HG03354 (cell line): ENCODE measurements around the gene HENMT1.

Source experiments
- ATAC-seq: cut with Tn5 transposase; IDR thresholded peaks from one replicate; pipeline ENCODE4 v1.9.1; 2021; ENCODE audit warnings: mild to moderate bottlenecking; ENCODE audit not compliant: unreplicated experiment, poor library complexity, severe bottlenecking

HENMT1 gene

GRCh38 chr1:108636876-108637275 is 24.0 kb downstream of the HENMT1 start:
- ATAC-seq: no peak

DNA sequence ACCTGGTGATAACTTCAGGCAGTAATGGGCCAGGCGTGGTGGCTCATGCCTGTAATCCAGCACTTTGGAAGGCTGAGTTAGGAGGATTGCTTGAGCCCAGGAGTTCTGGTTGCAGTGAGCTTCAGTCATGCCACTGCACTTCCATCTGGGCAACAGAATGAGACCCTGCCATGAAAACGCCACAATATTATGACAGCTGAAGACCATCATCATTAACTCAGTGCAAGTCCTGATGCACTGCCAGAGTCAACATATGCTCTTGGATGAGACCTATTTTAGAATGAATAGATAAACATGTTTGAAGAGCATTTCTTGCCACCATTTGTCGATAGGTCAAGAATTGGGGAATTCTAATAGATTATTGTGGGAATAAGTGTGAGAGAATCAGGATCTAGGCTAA is 26.4 kb downstream of the HENMT1 start:
- ATAC-seq: no peak

DNA sequence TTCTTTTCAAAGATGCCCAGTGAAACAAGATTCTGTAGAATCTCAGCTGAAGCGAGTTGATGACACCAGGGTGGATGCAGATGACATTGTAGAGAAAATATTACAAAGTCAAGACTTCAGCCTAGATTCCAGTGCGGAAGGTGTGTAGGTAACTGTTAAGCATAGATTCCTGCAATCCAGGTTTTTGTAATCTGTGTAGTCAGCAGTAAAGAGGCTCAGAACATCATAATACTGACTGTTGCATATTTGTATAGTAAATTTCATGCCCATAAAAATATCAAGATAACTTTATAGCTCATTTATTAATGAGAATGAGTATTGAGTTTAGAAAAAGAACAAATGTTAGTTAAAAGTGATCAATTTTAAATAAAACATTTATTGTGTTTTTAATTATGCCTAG is 32.2 kb downstream of the HENMT1 start:
- ATAC-seq: no peak

DNA sequence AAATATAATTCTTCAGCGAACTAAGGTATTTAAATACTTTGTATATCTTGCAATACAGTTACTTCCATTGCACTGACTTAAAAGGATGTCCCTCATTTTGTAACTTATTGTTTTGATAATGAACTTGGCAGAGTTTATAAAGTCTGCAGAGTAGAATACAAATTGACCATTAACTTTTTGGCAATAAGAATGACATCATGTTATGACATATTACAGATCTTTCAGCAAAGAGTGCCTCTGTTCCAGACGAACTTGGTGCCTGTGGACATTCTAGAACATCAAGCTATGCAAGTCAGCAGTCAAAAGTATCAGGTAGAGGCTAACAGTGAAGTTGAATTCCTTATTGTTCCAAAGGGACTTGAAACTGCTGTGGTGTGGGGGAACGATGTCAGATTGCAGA is 32.9 kb downstream of the HENMT1 start:
- no peak for ATAC-seq

GRCh38 chr1:108627256-108627655 is 33.6 kb downstream of the HENMT1 start:
- ATAC-seq: no peak

DNA sequence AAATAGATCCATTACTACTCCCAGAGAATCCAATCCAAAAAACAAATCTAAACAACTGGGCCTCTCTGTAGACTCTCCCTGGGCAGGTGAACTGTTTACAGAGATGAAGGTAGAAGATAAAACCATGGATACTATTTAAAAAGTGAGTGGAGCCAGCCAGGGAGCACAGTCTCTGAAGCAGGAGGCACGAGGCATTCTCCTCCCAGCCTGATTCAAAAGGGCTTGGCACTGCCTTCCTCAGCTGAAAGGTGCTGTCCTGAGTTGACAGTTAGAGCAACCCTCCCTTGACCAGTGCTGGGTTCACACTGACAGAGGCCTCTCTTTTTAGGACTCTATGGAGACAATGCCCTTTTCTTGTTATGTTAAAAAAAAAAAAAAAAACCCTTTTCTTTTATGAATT is 36.8 kb downstream of the HENMT1 start:
- ATAC-seq: no peak

GRCh38 chr1:108617724-108618056 is 43.2 kb downstream of the HENMT1 start:
- ATAC-seq: no peak

- no peak for ATAC-seq
These were observed 43.7 kb downstream of the HENMT1 start for GRCh38 chr1:108617008-108617723.

DNA sequence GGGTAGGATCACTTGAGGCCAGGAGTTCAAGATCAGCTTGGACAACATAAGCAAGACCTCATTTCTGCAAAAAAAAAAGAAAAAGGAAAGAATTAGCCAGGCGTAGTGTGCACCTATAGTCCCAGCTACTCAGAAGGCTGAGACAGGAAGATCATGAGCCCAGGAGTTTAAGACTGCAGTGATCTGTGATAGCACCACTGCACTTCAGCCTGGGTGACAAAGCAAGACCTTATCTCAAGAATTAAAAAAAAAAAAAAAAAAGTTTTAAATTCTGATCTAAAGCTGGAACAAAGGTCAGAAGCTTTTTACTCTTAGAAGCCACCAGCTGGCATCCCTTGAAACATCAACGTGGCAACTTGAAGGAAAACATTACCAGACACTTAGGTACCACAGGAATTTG is 45.3 kb downstream of the HENMT1 start:
- no peak for ATAC-seq

DNA sequence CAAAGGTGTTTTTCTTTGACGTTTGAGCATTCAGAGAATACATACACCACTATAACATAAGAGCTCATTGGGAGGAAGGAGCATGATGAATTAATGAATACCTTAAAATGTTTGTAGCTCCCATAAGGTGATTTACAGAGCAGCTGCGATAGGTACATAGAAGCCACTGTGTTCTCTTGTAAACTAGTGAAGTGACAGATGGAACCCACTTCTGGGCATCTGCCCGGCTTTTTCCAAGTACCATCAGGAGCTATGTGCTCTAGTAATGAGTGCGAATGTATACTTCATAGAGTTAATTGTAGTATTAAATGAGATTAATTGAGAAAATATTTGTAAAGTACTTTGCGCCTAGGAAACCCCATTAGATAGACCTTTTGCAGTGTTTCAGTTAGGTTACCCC is 48.4 kb downstream of the HENMT1 start:
- ATAC-seq: no peak

- ATAC-seq: no peak
These were observed 48.9 kb downstream of the HENMT1 start for GRCh38 chr1:108611984-108612383.

GRCh38 chr1:108610073-108610472 is 50.8 kb downstream of the HENMT1 start:
- ATAC-seq: no peak

- no peak for ATAC-seq
These were observed 51.3 kb downstream of the HENMT1 start for GRCh38 chr1:108609483-108610049.

DNA sequence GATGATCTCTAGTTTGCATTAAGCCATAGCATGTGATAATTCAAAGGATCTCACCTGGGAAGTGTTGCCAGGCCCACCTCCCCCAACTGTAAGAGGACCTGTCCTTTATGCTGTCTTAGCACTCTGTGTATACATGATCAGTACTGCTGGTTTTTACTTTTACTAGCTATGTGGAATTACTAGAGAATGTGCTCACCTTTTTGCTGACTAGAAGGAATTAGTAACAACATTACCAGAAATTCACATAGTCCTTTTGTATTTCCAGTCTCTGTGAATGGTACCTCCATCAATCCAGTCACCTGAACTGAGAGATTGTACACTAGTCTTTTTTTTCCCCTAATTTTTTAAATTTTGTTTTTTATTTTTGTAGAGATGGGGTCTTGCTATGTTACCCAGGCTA is 54.4 kb downstream of the HENMT1 start:
- no peak for ATAC-seq

DNA sequence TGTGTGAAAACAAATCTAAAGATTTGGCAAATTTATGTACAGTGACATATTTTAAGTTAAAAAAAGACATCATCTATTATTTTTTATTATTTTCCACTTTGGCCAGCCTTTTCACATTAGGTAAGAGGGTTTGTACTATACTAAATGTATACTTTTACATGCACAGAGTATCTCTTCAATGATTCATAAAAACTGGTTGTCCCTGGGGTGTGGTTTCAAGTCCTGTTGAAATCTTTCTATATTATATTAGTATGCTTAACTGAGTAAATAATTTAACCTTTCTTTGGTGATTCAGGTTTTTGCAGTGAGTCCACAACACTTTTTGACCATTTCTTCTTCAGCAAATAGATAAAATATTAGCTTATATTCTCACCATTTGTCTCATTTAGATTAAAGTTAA is 55.3 kb downstream of the HENMT1 start:
- no peak for ATAC-seq

DNA sequence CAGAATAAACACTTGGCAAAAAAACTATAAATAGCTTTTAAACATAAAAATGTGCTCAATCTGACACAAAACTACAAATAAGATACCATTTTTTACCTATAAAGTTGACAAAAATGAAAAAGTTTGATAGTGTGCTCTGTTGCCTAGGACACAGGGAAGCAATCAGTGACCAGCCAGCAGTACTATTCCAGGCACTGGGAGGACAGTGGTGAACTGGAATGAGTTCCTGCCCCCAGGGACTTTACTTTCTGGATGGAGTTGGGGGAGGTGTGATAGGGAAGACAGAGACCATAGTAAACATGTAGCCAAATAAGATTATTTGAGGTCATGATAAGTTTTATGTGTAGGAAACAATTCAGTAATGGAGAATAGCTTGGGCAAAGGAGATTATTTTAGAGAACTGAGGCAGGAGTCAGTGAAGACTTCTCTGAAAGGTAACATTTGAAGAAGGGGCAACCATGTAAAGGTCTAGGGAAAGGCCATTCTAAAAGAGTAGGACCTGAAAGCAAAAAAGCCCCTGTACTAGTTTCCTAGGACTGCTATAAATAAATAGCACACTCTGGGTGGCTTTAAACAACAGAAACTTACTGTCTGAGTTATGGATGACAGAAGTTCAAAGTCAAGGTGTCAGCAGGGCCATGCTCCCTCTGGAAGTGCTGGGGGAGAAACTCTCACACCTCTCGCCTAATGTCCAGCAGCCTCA is 59.0 kb downstream of the HENMT1 start:
- ATAC-seq: no peak

GRCh38 chr1:108600504-108600903 is 60.4 kb downstream of the HENMT1 start:
- ATAC-seq: no peak

GRCh38 chr1:108598340-108598739 is 62.6 kb downstream of the HENMT1 start:
- no peak for ATAC-seq
